Large intestine (tissue), 3 donors: ENCODE data around the gene MASP2. TPM values are rescaled to one million over a fixed set of nuclear protein-coding genes. Genes with fewer than 3 reads are reported as not detected.
A peak's percentile ranks its signal among the peaks of the same experiment; 100 is the strongest.
"Not testable (repeated sequence)": the region's sequence is repeated elsewhere in the genome, so short reads cannot be mapped to it uniquely, and the experiment has no call there.

ENCODE experiments used
- DNase-seq, 2 donors: peaks; one replicate each; pipeline versions ENCODE4 v3.0.0 to v3.0.0-alpha.2; 2013
- H3K27ac ChIP-seq: one replicate; pipeline ENCODE4 v1.5.1; 2013; ENCODE audit warnings: low read length
- H3K27me3 ChIP-seq: 2 replicates; pipeline ENCODE4 v1.6.1; 2013; ENCODE audit warnings: low read length; ENCODE audit not compliant: control insufficient read depth, insufficient read depth
- H3K36me3 ChIP-seq: 2 replicates; pipeline ENCODE4 v1.6.1; 2013; ENCODE audit warnings: low read length; ENCODE audit not compliant: control insufficient read depth, insufficient read depth
- H3K4me1 ChIP-seq: one replicate; pipeline ENCODE4 v1.6.1; 2013; ENCODE audit warnings: low read length; ENCODE audit not compliant: control insufficient read depth, insufficient read depth
- H3K4me3 ChIP-seq: one replicate; pipeline ENCODE4 v1.5.1; 2013; ENCODE audit warnings: low read length
- H3K9me3 ChIP-seq: one replicate; pipeline ENCODE4 v1.6.1; 2013; ENCODE audit warnings: mild to moderate bottlenecking, low read depth, low read length, moderate library complexity; ENCODE audit not compliant: control insufficient read depth
- WGBS: methylation state at CpG from one replicate; pipeline ENCODE4 v1.1.5; 2013; ENCODE audit warnings: low lambda C conversion rate; ENCODE audit not compliant: insufficient coverage; 5-methylcytosine and 5-hydroxymethylcytosine counted together
- polyA plus RNA-seq: library from polyadenylated mRNA; unstranded; fragments of 120-200 nt; gene quantifications from one replicate; pipeline ENCODE4 v1.2.1, GENCODE V29; 2013

MASP2 gene
- polyA plus RNA-seq, 1 donor: 5.8 TPM

DNA sequence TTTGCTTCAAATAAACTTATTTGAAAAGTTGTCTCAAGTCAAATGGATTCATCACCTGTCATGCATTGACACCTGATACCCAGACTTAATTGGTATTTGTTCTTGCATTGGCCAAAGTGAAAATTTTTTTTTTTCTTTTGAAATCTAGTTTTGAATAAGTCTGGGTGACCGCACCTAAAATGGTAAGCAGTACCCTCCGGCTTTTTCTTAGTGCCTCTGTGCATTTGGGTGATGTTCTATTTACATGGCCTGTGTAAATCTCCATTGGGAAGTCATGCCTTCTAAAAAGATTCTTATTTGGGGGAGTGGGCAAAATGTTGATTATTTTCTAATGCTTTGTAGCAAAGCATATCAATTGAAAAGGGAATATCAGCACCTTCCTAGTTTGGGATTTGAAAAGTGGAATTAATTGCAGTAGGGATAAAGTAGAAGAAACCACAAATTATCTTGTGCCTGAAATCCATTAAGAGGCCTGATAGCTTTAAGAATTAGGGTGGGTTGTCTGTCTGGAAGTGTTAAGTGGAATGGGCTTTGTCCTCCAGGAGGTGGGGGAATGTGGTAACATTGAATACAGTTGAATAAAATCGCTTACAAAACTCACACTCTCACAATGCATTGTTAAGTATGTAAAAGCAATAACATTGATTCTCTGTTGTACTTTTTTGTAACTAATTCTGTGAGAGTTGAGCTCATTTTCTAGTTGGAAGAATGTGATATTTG lies 22.7 kb downstream of the MASP2 start:
- Histone ChIP-seq H3K4me1 (no peaks in the 10 kb centered on the region), H3K36me3 (peaks cover 50% of the 10 kb centered on the region), H3K9me3 (no peaks in the 10 kb centered on the region), H3K27me3 (no peaks in the 10 kb centered on the region), H3K27ac (no peak overlapping the region), H3K4me3 (no peak overlapping the region)
- DNase-seq: no peak
- no CpG with 5 or more reads among the region's 3 CpGs for WGBS

- H3K36me3 ChIP-seq: peaks cover 60% of the 10 kb centered on the region
Measured at GRCh38 chr1:11023201-11023600, 23.8 kb downstream of the MASP2 start.

DNA sequence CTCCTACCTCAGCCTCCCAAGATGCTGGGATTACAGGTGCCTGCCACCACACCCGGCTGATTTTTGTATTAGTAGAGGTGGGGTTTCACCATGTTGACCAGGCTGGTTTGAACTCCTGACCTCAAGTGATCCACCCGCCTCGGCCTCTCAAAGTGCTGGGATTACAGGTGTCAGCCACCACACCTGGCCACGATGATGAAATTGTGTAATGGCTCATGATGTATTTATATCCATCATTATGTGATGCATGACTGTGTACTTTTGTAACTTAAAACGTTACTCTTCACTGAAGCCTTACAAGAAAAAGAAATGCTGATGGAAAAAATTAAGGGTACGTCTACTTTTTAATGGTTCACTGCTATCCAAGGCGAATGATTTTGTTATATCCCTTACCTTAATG lies 27.1 kb downstream of the MASP2 start:
- Histone ChIP-seq H3K27me3 (no peaks in the 10 kb centered on the region), H3K36me3 (peaks cover 75% of the 10 kb centered on the region), H3K4me3 (no peak overlapping the region), H3K27ac (no peak overlapping the region), H3K9me3 (no peaks in the 10 kb centered on the region), H3K4me1 (no peaks in the 10 kb centered on the region)
- no peak for DNase-seq
- WGBS: 93% methylated on average over 2 of the region's 7 CpGs

More at GRCh38 chr1:11023201-11023600, 23.8 kb downstream of the MASP2 start:
- no peak for DNase-seq
- whole genome bisulfite sequencing: 100% methylated on average over 3 of the region's 14 CpGs
- H3K27ac ChIP-seq: no peak overlapping the region
- no peaks in the 10 kb centered on the region for H3K9me3 ChIP-seq
- H3K4me3 ChIP-seq: no peak overlapping the region
- H3K4me1 ChIP-seq: no peaks in the 10 kb centered on the region
- H3K27me3 ChIP-seq: no peaks in the 10 kb centered on the region

GRCh38 chr1:11019358-11019757 lies 27.7 kb downstream of the MASP2 start:
- no CpG with 5 or more reads among the region's 8 CpGs for WGBS
- not testable (repeated sequence) for DNase-seq, H3K9me3 ChIP-seq, H3K27ac ChIP-seq, H3K4me1 ChIP-seq, H3K27me3 ChIP-seq, H3K4me3 ChIP-seq
- H3K36me3 ChIP-seq: peaks cover 77% of the 10 kb centered on the region

DNA sequence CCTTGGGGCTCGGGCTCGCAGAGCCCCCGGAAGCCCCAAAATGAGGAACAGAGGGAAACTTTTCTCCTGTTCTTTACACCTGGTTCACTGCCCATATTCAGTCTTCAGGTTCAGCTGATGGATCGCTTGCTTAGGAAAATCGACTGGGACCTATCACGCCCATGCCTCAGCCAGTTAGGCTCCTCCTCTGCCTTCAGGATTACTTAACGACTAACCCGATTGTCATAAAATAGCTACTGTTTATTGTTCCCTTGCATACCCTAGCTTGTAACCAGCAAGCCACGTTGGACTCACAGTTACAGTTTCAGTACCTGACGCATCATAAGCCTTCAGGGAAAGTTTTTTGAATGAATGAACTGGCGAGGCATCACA lies 33.9 kb downstream of the MASP2 start:
- WGBS: 8% methylated on average over 2 of the region's 11 CpGs
- H3K27me3 ChIP-seq: no peaks in the 10 kb centered on the region
- peak overlapping the region; percentile 89 for H3K4me3 ChIP-seq
- H3K9me3 ChIP-seq: no peaks in the 10 kb centered on the region
- DNase-seq: peak; percentile 42 to 80
- peak overlapping the region; percentile 91 for H3K27ac ChIP-seq
- peaks cover 13% of the 10 kb centered on the region for H3K4me1 ChIP-seq
- H3K36me3 ChIP-seq: peaks cover 37% of the 10 kb centered on the region

GRCh38 chr1:11012260-11013159 lies 34.5 kb downstream of the MASP2 start, which contains the start of gene TARDBP:
Gene TARDBP (plus strand): TSS chr1:11012654. CDS start chr1:11013728, 1,074 bp downstream.
- H3K27ac ChIP-seq: peak within 1 kb of the TSS; percentile 91
- WGBS: no CpG with 5 or more reads among the region's 94 CpGs
- H3K36me3 ChIP-seq: peaks cover 34% of the 10 kb centered on the region
- H3K9me3 ChIP-seq: no peaks in the 10 kb centered on the region
- no peaks in the 10 kb centered on the region for H3K27me3 ChIP-seq
- peaks cover 13% of the 10 kb centered on the region for H3K4me1 ChIP-seq
- peak within 1 kb of the TSS; percentile 89 for H3K4me3 ChIP-seq
- DNase-seq: peak; percentile 87 to 96

GRCh38 chr1:11000526-11000925 lies 46.5 kb downstream of the MASP2 start:
- Histone ChIP-seq H3K36me3 (no peaks in the 10 kb centered on the region), H3K4me1 (no peaks in the 10 kb centered on the region), H3K27me3 (no peaks in the 10 kb centered on the region), H3K27ac (no peak overlapping the region), H3K9me3 (no peaks in the 10 kb centered on the region), H3K4me3 (no peak overlapping the region)
- no CpG with 5 or more reads among the region's 1 CpG for WGBS
- DNase-seq: no peak

DNA sequence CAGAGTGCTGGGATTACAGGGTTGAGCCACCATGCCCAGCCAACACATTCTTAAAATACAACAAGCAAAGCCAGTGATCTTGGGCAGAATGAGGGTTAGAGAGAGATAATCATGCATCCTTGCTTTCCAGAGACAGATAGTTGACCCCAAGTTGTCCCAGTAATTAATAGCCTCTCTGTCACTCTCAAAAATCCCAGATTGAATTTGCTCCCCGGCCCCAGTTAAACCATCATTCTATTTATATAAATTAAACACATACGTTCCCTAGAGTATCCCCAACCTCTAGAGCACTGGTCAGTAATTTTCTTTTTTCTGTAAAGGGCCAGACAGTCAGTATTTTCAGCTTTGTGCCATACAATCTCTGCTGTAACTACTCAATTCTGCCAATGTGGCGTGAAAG lies 50.9 kb downstream of the MASP2 start:
- Histone ChIP-seq H3K27ac (no peak overlapping the region), H3K27me3 (no peaks in the 10 kb centered on the region), H3K4me1 (no peaks in the 10 kb centered on the region), H3K36me3 (no peaks in the 10 kb centered on the region), H3K9me3 (no peaks in the 10 kb centered on the region), H3K4me3 (no peak overlapping the region)
- DNase-seq: no peak
- no CpG with 5 or more reads among the region's 3 CpGs for WGBS

DNA sequence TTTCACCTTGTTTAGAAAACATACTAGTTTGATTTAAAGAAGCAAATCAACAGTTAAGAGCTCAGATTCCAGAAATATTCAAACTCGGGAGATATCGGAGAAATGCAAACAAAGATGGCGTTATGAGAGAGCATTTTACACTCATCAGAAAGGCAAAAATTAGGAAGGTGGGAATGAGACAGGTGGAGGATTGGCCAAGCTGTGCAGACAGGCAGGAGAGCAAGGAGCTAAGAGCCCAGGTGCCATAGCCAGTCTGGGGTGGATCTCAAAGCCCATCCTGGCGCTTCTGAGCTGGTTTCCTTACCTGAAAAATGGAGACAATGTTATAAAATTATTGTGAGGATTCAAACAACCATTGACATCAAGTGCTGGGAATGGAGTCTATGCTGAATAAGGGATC lies 54.2 kb downstream of the MASP2 start:
- DNase-seq: no peak
- no peak overlapping the region for H3K4me3 ChIP-seq
- H3K36me3 ChIP-seq: no peaks in the 10 kb centered on the region
- no peaks in the 10 kb centered on the region for H3K27me3 ChIP-seq
- no peaks in the 10 kb centered on the region for H3K4me1 ChIP-seq
- H3K27ac ChIP-seq: no peak overlapping the region
- 67% methylated on average over 3 of the region's 4 CpGs for WGBS
- no peaks in the 10 kb centered on the region for H3K9me3 ChIP-seq

- H3K27ac ChIP-seq, H3K9me3 ChIP-seq, H3K4me1 ChIP-seq, H3K36me3 ChIP-seq, H3K4me3 ChIP-seq, DNase-seq, H3K27me3 ChIP-seq: not testable (repeated sequence)
- no CpG with 5 or more reads among the region's 2 CpGs for WGBS
Measured at GRCh38 chr1:10992004-10992403, 55.0 kb downstream of the MASP2 start.
